Measurements from ENCODE around the gene MRPL43.

MRPL43 gene

GRCh38 chr10:100985336-100985735 lies 2.0 kb downstream of the MRPL43 start:
- no peaks in the 10 kb centered on the region for H3K9me3 ChIP-seq (ENCODE audit: control insufficient read depth in 5 of 5, low read length in 5 of 5)
- no peaks in the 10 kb centered on the region for H3K27me3 ChIP-seq (ENCODE audit: control insufficient read depth in 5 of 5, insufficient read depth in 4 of 5, low read length in 5 of 5)
- H3K27ac ChIP-seq (ENCODE audit: low read depth, low read length): no peak overlapping the region
- no peak overlapping the region for H3K9ac ChIP-seq (ENCODE audit: low read length in 5 of 5)
- H3K4me3 ChIP-seq (ENCODE audit: low read depth in 1 of 5, low read length in 5 of 5): no peak overlapping the region
- peaks cover 8 to 26% (median 23%) of the 10 kb centered on the region in 5 donors for H3K4me1 ChIP-seq (ENCODE audit: control insufficient read depth in 5 of 5, insufficient read depth in 5 of 5, low read length in 5 of 5)
- H3K36me3 ChIP-seq (ENCODE audit: control insufficient read depth in 5 of 5, insufficient read depth in 5 of 5, low read length in 5 of 5): peaks cover 6 to 59% (median 30%) of the 10 kb centered on the region in 5 donors

- Histone ChIP-seq H3K4me1 (ENCODE audit: control insufficient read depth in 5 of 5, insufficient read depth in 5 of 5, low read length in 5 of 5) (peaks cover 8 to 26% (median 23%) of the 10 kb centered on the region in 5 donors), H3K4me3 (ENCODE audit: low read depth in 1 of 5, low read length in 5 of 5) (no peak overlapping the region), H3K36me3 (ENCODE audit: control insufficient read depth in 5 of 5, insufficient read depth in 5 of 5, low read length in 5 of 5) (peaks cover 6 to 61% (median 33%) of the 10 kb centered on the region in 5 donors), H3K27me3 (ENCODE audit: control insufficient read depth in 5 of 5, insufficient read depth in 4 of 5, low read length in 5 of 5) (no peaks in the 10 kb centered on the region), H3K9ac (ENCODE audit: low read length in 5 of 5) (no peak overlapping the region), H3K27ac (ENCODE audit: low read depth, low read length) (no peak overlapping the region), H3K9me3 (ENCODE audit: control insufficient read depth in 5 of 5, low read length in 5 of 5) (no peaks in the 10 kb centered on the region)
These were observed 2.6 kb downstream of the MRPL43 start for GRCh38 chr10:100984672-100985177.

GRCh38 chr10:100983868-100984671 lies 3.2 kb downstream of the MRPL43 start:
- H3K36me3 ChIP-seq (ENCODE audit: control insufficient read depth in 5 of 5, insufficient read depth in 5 of 5, low read length in 5 of 5): peaks cover 6 to 59% (median 36%) of the 10 kb centered on the region in 5 donors
- H3K9ac ChIP-seq (ENCODE audit: low read length in 5 of 5): no peak overlapping the region
- H3K4me3 ChIP-seq (ENCODE audit: low read depth in 1 of 5, low read length in 5 of 5): no peak overlapping the region
- H3K27me3 ChIP-seq (ENCODE audit: control insufficient read depth in 5 of 5, insufficient read depth in 4 of 5, low read length in 5 of 5): no peaks in the 10 kb centered on the region
- H3K9me3 ChIP-seq (ENCODE audit: control insufficient read depth in 5 of 5, low read length in 5 of 5): no peaks in the 10 kb centered on the region
- H3K4me1 ChIP-seq (ENCODE audit: control insufficient read depth in 5 of 5, insufficient read depth in 5 of 5, low read length in 5 of 5): peaks cover 8 to 26% (median 23%) of the 10 kb centered on the region in 5 donors
- H3K27ac ChIP-seq (ENCODE audit: low read depth, low read length): no peak overlapping the region

- Histone ChIP-seq H3K27me3 (ENCODE audit: control insufficient read depth in 5 of 5, insufficient read depth in 4 of 5, low read length in 5 of 5) (no peaks in the 10 kb centered on the region), H3K9me3 (ENCODE audit: control insufficient read depth in 5 of 5, low read length in 5 of 5) (no peaks in the 10 kb centered on the region), H3K36me3 (ENCODE audit: control insufficient read depth in 5 of 5, insufficient read depth in 5 of 5, low read length in 5 of 5) (peaks cover 6 to 68% (median 45%) of the 10 kb centered on the region in 5 donors), H3K4me3 (ENCODE audit: low read depth in 1 of 5, low read length in 5 of 5) (no peak overlapping the region), H3K4me1 (ENCODE audit: control insufficient read depth in 5 of 5, insufficient read depth in 5 of 5, low read length in 5 of 5) (peaks cover 8 to 21% (median 18%) of the 10 kb centered on the region in 5 donors), H3K9ac (ENCODE audit: low read length in 5 of 5) (no peak overlapping the region), H3K27ac (ENCODE audit: low read depth, low read length) (no peak overlapping the region)
These were observed 4.1 kb downstream of the MRPL43 start for GRCh38 chr10:100982916-100983830.

GRCh38 chr10:100981178-100981772 lies 6.0 kb downstream of the MRPL43 start:
- Histone ChIP-seq H3K36me3 (ENCODE audit: control insufficient read depth in 5 of 5, insufficient read depth in 5 of 5, low read length in 5 of 5) (peaks cover 6 to 69% (median 50%) of the 10 kb centered on the region in 5 donors), H3K27me3 (ENCODE audit: control insufficient read depth in 5 of 5, insufficient read depth in 4 of 5, low read length in 5 of 5) (no peaks in the 10 kb centered on the region), H3K4me1 (ENCODE audit: control insufficient read depth in 5 of 5, insufficient read depth in 5 of 5, low read length in 5 of 5) (peaks cover 0 to 5% (median under 1%) of the 10 kb centered on the region in 5 donors)

GRCh38 chr10:100980711-100981110 lies 6.6 kb downstream of the MRPL43 start:
- Histone ChIP-seq H3K36me3 (ENCODE audit: control insufficient read depth in 5 of 5, insufficient read depth in 5 of 5, low read length in 5 of 5) (peaks cover 6 to 64% (median 50%) of the 10 kb centered on the region in 5 donors), H3K27me3 (ENCODE audit: control insufficient read depth in 5 of 5, insufficient read depth in 4 of 5, low read length in 5 of 5) (no peaks in the 10 kb centered on the region), H3K4me1 (ENCODE audit: control insufficient read depth in 5 of 5, insufficient read depth in 5 of 5, low read length in 5 of 5) (no peaks in the 10 kb centered on the region), H3K27ac (ENCODE audit: low read depth, low read length) (no peak overlapping the region), H3K4me3 (ENCODE audit: low read depth in 1 of 5, low read length in 5 of 5) (no peak overlapping the region), H3K9ac (ENCODE audit: low read length in 5 of 5) (no peak overlapping the region), H3K9me3 (ENCODE audit: control insufficient read depth in 5 of 5, low read length in 5 of 5) (no peaks in the 10 kb centered on the region)

More at GRCh38 chr10:100981178-100981772, 6.0 kb downstream of the MRPL43 start:
- Histone ChIP-seq H3K27ac (ENCODE audit: low read depth, low read length) (no peak overlapping the region), H3K4me3 (ENCODE audit: low read depth in 1 of 5, low read length in 5 of 5) (no peak overlapping the region), H3K9ac (ENCODE audit: low read length in 5 of 5) (no peak overlapping the region), H3K9me3 (ENCODE audit: control insufficient read depth in 5 of 5, low read length in 5 of 5) (no peaks in the 10 kb centered on the region)

- peaks cover 6 to 64% (median 50%) of the 10 kb centered on the region in 5 donors for H3K36me3 ChIP-seq (ENCODE audit: control insufficient read depth in 5 of 5, insufficient read depth in 5 of 5, low read length in 5 of 5)
- no peak overlapping the region for H3K9ac ChIP-seq (ENCODE audit: low read length in 5 of 5)
- no peak overlapping the region for H3K27ac ChIP-seq (ENCODE audit: low read depth, low read length)
- H3K9me3 ChIP-seq (ENCODE audit: control insufficient read depth in 5 of 5, low read length in 5 of 5): no peaks in the 10 kb centered on the region
- no peak overlapping the region for H3K4me3 ChIP-seq (ENCODE audit: low read depth in 1 of 5, low read length in 5 of 5)
- H3K27me3 ChIP-seq (ENCODE audit: control insufficient read depth in 5 of 5, insufficient read depth in 4 of 5, low read length in 5 of 5): no peaks in the 10 kb centered on the region
- no peaks in the 10 kb centered on the region for H3K4me1 ChIP-seq (ENCODE audit: control insufficient read depth in 5 of 5, insufficient read depth in 5 of 5, low read length in 5 of 5)
These were observed 7.0 kb downstream of the MRPL43 start for GRCh38 chr10:100980311-100980710.

GRCh38 chr10:100979791-100980272 lies 7.5 kb downstream of the MRPL43 start:
- H3K9ac ChIP-seq (ENCODE audit: low read length in 5 of 5): no peak overlapping the region
- no peaks in the 10 kb centered on the region for H3K9me3 ChIP-seq (ENCODE audit: control insufficient read depth in 5 of 5, low read length in 5 of 5)
- H3K27ac ChIP-seq (ENCODE audit: low read depth, low read length): no peak overlapping the region
- H3K36me3 ChIP-seq (ENCODE audit: control insufficient read depth in 5 of 5, insufficient read depth in 5 of 5, low read length in 5 of 5): peaks cover 6 to 61% (median 49%) of the 10 kb centered on the region in 5 donors
- H3K27me3 ChIP-seq (ENCODE audit: control insufficient read depth in 5 of 5, insufficient read depth in 4 of 5, low read length in 5 of 5): no peaks in the 10 kb centered on the region
- H3K4me3 ChIP-seq (ENCODE audit: low read depth in 1 of 5, low read length in 5 of 5): no peak overlapping the region
- H3K4me1 ChIP-seq (ENCODE audit: control insufficient read depth in 5 of 5, insufficient read depth in 5 of 5, low read length in 5 of 5): no peaks in the 10 kb centered on the region

GRCh38 chr10:100978901-100979195 lies 8.4 kb downstream of the MRPL43 start:
- H3K27ac ChIP-seq (ENCODE audit: low read depth, low read length): no peak overlapping the region
- no peaks in the 10 kb centered on the region for H3K4me1 ChIP-seq (ENCODE audit: control insufficient read depth in 5 of 5, insufficient read depth in 5 of 5, low read length in 5 of 5)
- no peak overlapping the region for H3K4me3 ChIP-seq (ENCODE audit: low read depth in 1 of 5, low read length in 5 of 5)
- no peaks in the 10 kb centered on the region for H3K9me3 ChIP-seq (ENCODE audit: control insufficient read depth in 5 of 5, low read length in 5 of 5)
- peaks cover 6 to 53% (median 44%) of the 10 kb centered on the region in 5 donors for H3K36me3 ChIP-seq (ENCODE audit: control insufficient read depth in 5 of 5, insufficient read depth in 5 of 5, low read length in 5 of 5)
- no peaks in the 10 kb centered on the region for H3K27me3 ChIP-seq (ENCODE audit: control insufficient read depth in 5 of 5, insufficient read depth in 4 of 5, low read length in 5 of 5)
- H3K9ac ChIP-seq (ENCODE audit: low read length in 5 of 5): no peak overlapping the region
